Lung (tissue), 12 donors: ENCODE results near the gene IL18. TPM values are rescaled to one million over a fixed set of nuclear protein-coding genes. Genes with fewer than 3 reads are reported as not detected.

Experiments
- ATAC-seq: fragments of 200-7000 bp; cut with Tn5 transposase; one replicate; pipeline ENCODE4 v1.9.1; 2020; ENCODE audit warnings: moderate number of reproducible peaks; ENCODE audit not compliant: insufficient read depth, low FRiP score
- DNase-seq, 3 donors: peaks; one replicate each; pipeline ENCODE4 v3.0.0-alpha.2; 2013 to 2017
- H3K27ac ChIP-seq, 2 donors: one replicate each; pipeline ENCODE4 v1.5.1; 2013; ENCODE audit warnings: mild to moderate bottlenecking in 2 of 2, moderate library complexity in 2 of 2, control low read depth in 1 of 2, inconsistent platforms in 1 of 2, low read depth in 1 of 2, low read length in 1 of 2
- H3K27me3 ChIP-seq, 3 donors: one replicate each; pipeline ENCODE4 v1.5.1; 2013; ENCODE audit warnings: low read length in 2 of 3; ENCODE audit not compliant: control insufficient read depth in 3 of 3, insufficient read depth in 3 of 3
- H3K36me3 ChIP-seq, 4 donors: one replicate each; pipeline ENCODE4 v1.5.1; 2013; ENCODE audit warnings: low read length in 4 of 4, mild to moderate bottlenecking in 1 of 4, moderate library complexity in 1 of 4; ENCODE audit not compliant: control insufficient read depth in 4 of 4, insufficient read depth in 4 of 4
- H3K4me1 ChIP-seq, 5 donors: one replicate each; pipeline ENCODE4 v1.5.1; 2013; ENCODE audit warnings: low read length in 5 of 5, mild to moderate bottlenecking in 2 of 5, moderate library complexity in 1 of 5; ENCODE audit not compliant: control insufficient read depth in 5 of 5, insufficient read depth in 5 of 5
- H3K4me3 ChIP-seq: one replicate; pipeline ENCODE4 v1.5.1; 2013; ENCODE audit warnings: mild to moderate bottlenecking, control low read depth, moderate library complexity
- H3K9ac ChIP-seq, 2 donors: one replicate each; pipeline ENCODE4 v1.5.1; 2013; ENCODE audit warnings: low read length in 2 of 2, control low read depth in 1 of 2; ENCODE audit not compliant: insufficient read depth in 1 of 2
- H3K9me3 ChIP-seq, 4 donors: one replicate each; pipeline ENCODE4 v1.5.1; 2013; ENCODE audit warnings: low read length in 3 of 4, mild to moderate bottlenecking in 1 of 4, moderate library complexity in 1 of 4; ENCODE audit not compliant: control insufficient read depth in 4 of 4, insufficient read depth in 3 of 4
- WGBS, 2 donors: extraction: QIAGEN DNeasy Blood & Tissue Kit; methylation state at CpG; one replicate each; pipeline ENCODE4 v1.1.7; 2013; 5-methylcytosine and 5-hydroxymethylcytosine counted together
- polyA plus RNA-seq, 2 donors: library from polyadenylated mRNA; stranded (reverse); fragments of 200-250 nt; gene quantifications; one replicate each; pipeline ENCODE4 v1.2.1, GENCODE V29; 2013
- total RNA-seq, 2 donors: library from RNA; depleted of rRNA in 1 of 2; stranded (reverse); fragments of >200 nt in 1 of 2; gene quantifications; one replicate each; pipeline ENCODE4 v1.2.1, GENCODE V29; 2014 to 2021
- TF ChIP-seq, protein P1 (sequence below): IDR thresholded peaks from 2 replicates; pipeline ENCODE4 v1.5.1; 2012; ENCODE audit warnings: mild to moderate bottlenecking; ENCODE audit errors: control extremely low read depth, extremely low read depth
- donor health status: control.
- donor health status: control.
- donor health status: Bipolar disorder and iron deficiency.
- donor health status: healthy.
- donor health status: DM: yes; HTN: yes; CAD: no.

Gene IL18
- total and polyA plus RNA-seq, 4 donors: 23.7 to 88.9 (median 27.0) TPM

DNA sequence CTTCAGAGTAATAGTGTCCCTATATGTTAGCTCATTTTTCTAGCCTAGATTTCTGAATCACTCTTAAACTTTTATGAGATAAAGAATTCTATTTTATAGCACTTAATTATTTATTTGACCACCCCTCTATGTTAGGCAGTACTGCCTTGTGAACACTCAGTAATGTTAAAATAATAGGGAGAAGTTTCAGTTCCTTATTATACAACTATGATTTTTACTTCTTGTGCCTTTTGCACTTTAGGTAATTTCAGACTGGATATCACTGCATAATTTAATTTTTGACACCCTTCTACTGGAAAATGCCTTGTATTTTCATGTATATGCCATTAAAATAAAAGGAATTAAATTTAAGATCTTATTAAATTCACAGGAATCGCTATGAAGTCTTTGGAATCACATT, 14.5 kb upstream of the IL18 start:
- Histone ChIP-seq H3K27ac (no peak overlapping the region), H3K4me1 (peaks cover 0 to 22% (median 0%) of the 10 kb centered on the region in 5 donors), H3K27me3 (no peaks in the 10 kb centered on the region), H3K4me3 (no peak overlapping the region), H3K9ac (no peak overlapping the region), H3K36me3 (no peaks in the 10 kb centered on the region), H3K9me3 (peaks cover 0 to 3% (median 0%) of the 10 kb centered on the region in 4 donors)
- TF ChIP-seq, protein P1, sequence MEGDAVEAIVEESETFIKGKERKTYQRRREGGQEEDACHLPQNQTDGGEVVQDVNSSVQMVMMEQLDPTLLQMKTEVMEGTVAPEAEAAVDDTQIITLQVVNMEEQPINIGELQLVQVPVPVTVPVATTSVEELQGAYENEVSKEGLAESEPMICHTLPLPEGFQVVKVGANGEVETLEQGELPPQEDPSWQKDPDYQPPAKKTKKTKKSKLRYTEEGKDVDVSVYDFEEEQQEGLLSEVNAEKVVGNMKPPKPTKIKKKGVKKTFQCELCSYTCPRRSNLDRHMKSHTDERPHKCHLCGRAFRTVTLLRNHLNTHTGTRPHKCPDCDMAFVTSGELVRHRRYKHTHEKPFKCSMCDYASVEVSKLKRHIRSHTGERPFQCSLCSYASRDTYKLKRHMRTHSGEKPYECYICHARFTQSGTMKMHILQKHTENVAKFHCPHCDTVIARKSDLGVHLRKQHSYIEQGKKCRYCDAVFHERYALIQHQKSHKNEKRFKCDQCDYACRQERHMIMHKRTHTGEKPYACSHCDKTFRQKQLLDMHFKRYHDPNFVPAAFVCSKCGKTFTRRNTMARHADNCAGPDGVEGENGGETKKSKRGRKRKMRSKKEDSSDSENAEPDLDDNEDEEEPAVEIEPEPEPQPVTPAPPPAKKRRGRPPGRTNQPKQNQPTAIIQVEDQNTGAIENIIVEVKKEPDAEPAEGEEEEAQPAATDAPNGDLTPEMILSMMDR: no peak
- no peak for ATAC-seq
- no peak for DNase-seq
- whole genome bisulfite sequencing, 2 donors: 94 to 97% methylated on average over 1 of the region's 1 CpG

DNA sequence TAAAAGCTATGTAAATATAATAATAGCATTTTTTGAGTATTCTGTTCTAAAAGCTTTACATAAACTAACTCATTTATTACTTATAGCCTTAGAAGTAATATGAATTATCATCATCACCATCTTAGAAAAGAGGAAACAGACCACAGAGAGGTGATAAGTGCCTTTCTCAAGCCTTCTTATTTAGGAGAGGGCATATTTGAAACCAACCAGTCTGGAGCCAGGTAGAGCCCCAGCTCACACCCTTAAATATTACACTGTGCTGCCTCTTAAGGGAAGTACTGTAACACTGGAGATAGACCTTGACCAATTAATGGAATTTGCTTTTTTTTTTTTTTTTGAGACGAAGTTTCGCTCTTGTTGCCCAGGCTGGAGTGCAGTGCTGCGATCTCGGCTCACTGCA, 13.7 kb upstream of the IL18 start:
- no peak for DNase-seq
- 61 to 64% methylated on average over 4 of the region's 4 CpGs for WGBS, 2 donors
- TF ChIP-seq, protein P1: no peak

DNA sequence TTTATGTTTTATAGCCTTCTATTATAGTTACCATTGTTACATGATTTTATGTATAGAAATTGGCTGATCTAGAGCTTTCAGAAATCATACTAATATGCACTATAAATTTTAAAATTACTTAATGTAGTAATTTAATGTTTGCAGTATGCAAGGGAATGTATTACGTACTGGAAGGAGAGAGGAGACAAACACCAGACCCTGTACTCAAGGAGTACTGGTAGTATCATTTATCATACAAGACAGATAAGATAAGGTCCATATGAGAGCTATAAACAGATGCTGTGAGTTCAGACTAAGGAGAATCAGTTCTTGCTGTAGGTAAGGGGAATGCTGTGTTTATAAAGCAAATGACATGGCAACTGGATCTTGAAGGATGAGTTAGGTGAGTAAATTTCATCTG, 12.2 kb upstream of the IL18 start:
- Histone ChIP-seq H3K27me3 (no peaks in the 10 kb centered on the region), H3K4me1 (peaks cover 0 to 22% (median 0%) of the 10 kb centered on the region in 5 donors), H3K36me3 (no peaks in the 10 kb centered on the region), H3K4me3 (no peak overlapping the region), H3K27ac (peak overlapping the region in 1 of 2 donors; percentile 70), H3K9me3 (no peaks in the 10 kb centered on the region), H3K9ac (peak overlapping the region in 1 of 2 donors; percentile 63)
- TF ChIP-seq, protein P1: no peak
- ATAC-seq (no peak), DNase-seq (peak in 2 of 3 donors; percentile 34 to 39)
- WGBS, 2 donors: 80 to 86% methylated on average over 1 of the region's 1 CpG

More for the DNA sequence above, 13.7 kb upstream of the IL18 start:
- H3K9ac ChIP-seq: no peak overlapping the region
- H3K36me3 ChIP-seq: no peaks in the 10 kb centered on the region
- no peak overlapping the region for H3K4me3 ChIP-seq
- no peaks in the 10 kb centered on the region for H3K27me3 ChIP-seq
- no peak for ATAC-seq
- H3K27ac ChIP-seq: no peak overlapping the region
- H3K9me3 ChIP-seq: peaks cover 0 to 3% (median 0%) of the 10 kb centered on the region in 4 donors
- H3K4me1 ChIP-seq: peaks cover 0 to 22% (median 0%) of the 10 kb centered on the region in 5 donors

GRCh38 chr11:112175599-112175952, 11.7 kb upstream of the IL18 start:
- TF ChIP-seq, protein P1: no peak
- H3K9ac ChIP-seq: peak overlapping the region in 1 of 2 donors; percentile 61
- ATAC-seq (no peak), DNase-seq (peak in 1 of 3 donors; percentile 67)
- H3K36me3 ChIP-seq: no peaks in the 10 kb centered on the region
- no peaks in the 10 kb centered on the region for H3K9me3 ChIP-seq
- no peak overlapping the region for H3K4me3 ChIP-seq
- 19 to 27% methylated on average over 4 of the region's 4 CpGs for WGBS, 2 donors
- H3K27ac ChIP-seq: peak overlapping the region; percentile 74 to 83
- H3K4me1 ChIP-seq: peaks cover 0 to 22% (median 0%) of the 10 kb centered on the region in 5 donors
- no peaks in the 10 kb centered on the region for H3K27me3 ChIP-seq
